Right lobe of liver (tissue), 4 donors: ENCODE results near the gene RIC3.

Source experiments
- CTCF ChIP-seq, 4 donors: fragments of 200-600 bp in 3 of 4; fragments of 450-650 bp in 1 of 4; IDR thresholded peaks; one replicate each; pipeline versions ENCODE4 v1.5.1 to v1.8.0; 2016 to 2022; ENCODE audit warnings: antibody characterized with exemption in 4 of 4, mild to moderate bottlenecking in 2 of 4
- POLR2A ChIP-seq: fragments of 450-650 bp; IDR thresholded peaks from one replicate; pipeline ENCODE4 v1.6.1; 2017; ENCODE audit warnings: antibody characterized with exemption, mild to moderate bottlenecking
- donor health status: DM: no; HTN: no; CAD: no.
- donor health status: DM: no; HTN: no; CAD: no.
- donor health status: DM: no; HTN: yes; CAD: no.

GRCh38 chr11:8203414-8203715 is 34.5 kb upstream of the RIC3 start:
- TF ChIP-seq CTCF (IDR thresholded peaks at IDR 0.05) (no peak), POLR2A (no peak)
